DMS 273 treated with DMSO at 0.1 percent for 48 hours (cell line): ENCODE measurements around the gene SSC5D.

Source experiments
- DNase-seq: peaks from one replicate; lab custom pipeline; 2025; lab: John Stamatoyannopoulos, UW

Gene SSC5D

GRCh38 chr19:55473225-55474012 is 14.8 kb upstream of the SSC5D start:
- DNase-seq = no peak

- DNase-seq = no peak
Observed at GRCh38 chr19:55474269-55475265, 13.7 kb upstream of the SSC5D start.

- DNase-seq = peak; percentile 92
Observed at GRCh38 chr19:55476100-55476775, 12.0 kb upstream of the SSC5D start, which contains the start of gene ZNF628. Gene ZNF628, plus strand, starts transcription at chr19:55476617. Its CDS starts 3,294 bp downstream, at chr19:55479911.

- DNase-seq = no peak
Observed at GRCh38 chr19:55477905-55478304, 10.3 kb upstream of the SSC5D start.

- DNase-seq = no peak
Observed at GRCh38 chr19:55478364-55478763, 9.9 kb upstream of the SSC5D start.

- DNase-seq = no peak
Observed at GRCh38 chr19:55479045-55479444, 9.2 kb upstream of the SSC5D start.

- no peak for DNase-seq
Observed at GRCh38 chr19:55479451-55480230, 8.6 kb upstream of the SSC5D start.

GRCh38 chr19:55481148-55481793 is 7.0 kb upstream of the SSC5D start:
- DNase-seq = no peak

- DNase-seq = no peak
Observed at GRCh38 chr19:55481794-55482155, 6.5 kb upstream of the SSC5D start.

GRCh38 chr19:55482156-55482961 is 5.9 kb upstream of the SSC5D start:
- no peak for DNase-seq

- DNase-seq = no peak
Observed at GRCh38 chr19:55482967-55483705, 5.1 kb upstream of the SSC5D start.

GRCh38 chr19:55483706-55484592 is 4.3 kb upstream of the SSC5D start:
- no peak for DNase-seq

- no peak for DNase-seq
Observed at GRCh38 chr19:55484593-55485438, 3.4 kb upstream of the SSC5D start, which contains the start of gene NAT14. Gene NAT14, plus strand, starts transcription at chr19:55485188. Its CDS starts 521 bp downstream, at chr19:55485709.

GRCh38 chr19:55485439-55486011 is 2.7 kb upstream of the SSC5D start:
- no peak for DNase-seq

- DNase-seq = no peak
Observed at GRCh38 chr19:55486043-55486970, 1.9 kb upstream of the SSC5D start.
